SK-N-SH treated with all-trans-retinoic acid at 6 μM for 48 hours (cell line): ENCODE data around the gene ALDH4A1.
A peak's percentile ranks its signal among the peaks of the same experiment; 100 is the strongest.

ENCODE experiments used
- ATAC-seq: fragments of 200-7000 bp; cut with Tn5 transposase; 3 replicates; pipeline ENCODE4 v1.9.1; 2020; ENCODE audit warnings: mild to moderate bottlenecking, moderate library complexity
- ARNTL ChIP-seq: fragments of 450-650 bp; formaldehyde crosslinking; IDR thresholded peaks from 2 replicates; pipeline ENCODE4 v1.5.0; 2020; ENCODE audit warnings: low read depth, mild to moderate bottlenecking, moderate library complexity, borderline replicate concordance
- BACH2 ChIP-seq: fragments of 250-450 bp; sonication (Bioruptor Pico); IDR thresholded peaks from 2 replicates; pipeline ENCODE4 v1.9.0; 2021; ENCODE audit warnings: mild to moderate bottlenecking, borderline replicate concordance
- CSDC2 ChIP-seq: fragments of 250-450 bp; sonication (Bioruptor Pico); IDR thresholded peaks from 2 replicates; pipeline ENCODE4 v1.5.0; 2020; ENCODE audit warnings: mild to moderate bottlenecking, moderate library complexity
- ESRRG ChIP-seq: fragments of 250-450 bp; sonication (Bioruptor Pico); IDR thresholded peaks from 2 replicates; pipeline ENCODE4 v1.6.1; 2021; ENCODE audit warnings: mild to moderate bottlenecking
- GLIS3 ChIP-seq: fragments of 250-450 bp; sonication (Bioruptor Pico); IDR thresholded peaks from 2 replicates; pipeline ENCODE4 v1.5.0; 2020; ENCODE audit warnings: mild to moderate bottlenecking, moderate library complexity
- ISL1 ChIP-seq: fragments of 250-450 bp; sonication (Bioruptor Pico); IDR thresholded peaks from 2 replicates; pipeline ENCODE4 v2.1.2; 2022; ENCODE audit warnings: mild to moderate bottlenecking, moderate library complexity
- OSR1 ChIP-seq: fragments of 250-450 bp; sonication (Bioruptor Pico); IDR thresholded peaks from 2 replicates; pipeline ENCODE4 v1.8.0; 2022; ENCODE audit warnings: moderate library complexity, mild to moderate bottlenecking, inconsistent platforms
- SNAI2 ChIP-seq: fragments of 250-450 bp; sonication (Bioruptor Pico); IDR thresholded peaks from 2 replicates; pipeline ENCODE4 v1.5.0; 2020; ENCODE audit warnings: mild to moderate bottlenecking, moderate library complexity
- TCF4 ChIP-seq: fragments of 250-450 bp; sonication (Bioruptor Pico); IDR thresholded peaks from 2 replicates; pipeline ENCODE4 v1.8.0; 2021; ENCODE audit warnings: mild to moderate bottlenecking, moderate library complexity, borderline replicate concordance
- TOX ChIP-seq: fragments of 250-450 bp; sonication (Bioruptor Pico); IDR thresholded peaks from 2 replicates; pipeline ENCODE4 v1.8.0; 2021; ENCODE audit warnings: mild to moderate bottlenecking, moderate library complexity, borderline replicate concordance
- ZC3H10 ChIP-seq: fragments of 250-450 bp; sonication (Bioruptor Pico); IDR thresholded peaks from 2 replicates; pipeline ENCODE4 v1.5.1; 2021; ENCODE audit warnings: mild to moderate bottlenecking, moderate library complexity
- ZFP3 ChIP-seq: fragments of 250-450 bp; sonication (Bioruptor Pico); IDR thresholded peaks from 2 replicates; pipeline ENCODE4 v1.5.0; 2020; ENCODE audit warnings: mild to moderate bottlenecking, moderate library complexity
- ZNF70 ChIP-seq: fragments of 450-650 bp; formaldehyde crosslinking; IDR thresholded peaks from 2 replicates; pipeline ENCODE4 v1.5.0; 2020; ENCODE audit warnings: mild to moderate bottlenecking, moderate library complexity
- ZNF8 ChIP-seq: fragments of 450-650 bp; formaldehyde crosslinking; IDR thresholded peaks from 2 replicates; pipeline ENCODE4 v1.5.0; 2020; ENCODE audit warnings: mild to moderate bottlenecking, moderate library complexity
- TF ChIP-seq, protein P1 (sequence below): fragments of 250-450 bp; sonication (Bioruptor Pico); IDR thresholded peaks from 2 replicates; pipeline ENCODE4 v1.5.1; 2021; ENCODE audit warnings: mild to moderate bottlenecking, moderate library complexity
- TF ChIP-seq, protein P2 (sequence below): fragments of 250-450 bp; sonication (Bioruptor Pico); IDR thresholded peaks from 2 replicates; pipeline ENCODE4 v1.8.0; 2021; ENCODE audit warnings: low read depth, mild to moderate bottlenecking, moderate library complexity, borderline replicate concordance
- TF ChIP-seq, protein P3 (sequence below): fragments of 250-450 bp; sonication (Bioruptor Pico); IDR thresholded peaks from 2 replicates; pipeline ENCODE4 v1.8.0; 2020; ENCODE audit warnings: mild to moderate bottlenecking, moderate library complexity, borderline replicate concordance

ALDH4A1 gene

DNA sequence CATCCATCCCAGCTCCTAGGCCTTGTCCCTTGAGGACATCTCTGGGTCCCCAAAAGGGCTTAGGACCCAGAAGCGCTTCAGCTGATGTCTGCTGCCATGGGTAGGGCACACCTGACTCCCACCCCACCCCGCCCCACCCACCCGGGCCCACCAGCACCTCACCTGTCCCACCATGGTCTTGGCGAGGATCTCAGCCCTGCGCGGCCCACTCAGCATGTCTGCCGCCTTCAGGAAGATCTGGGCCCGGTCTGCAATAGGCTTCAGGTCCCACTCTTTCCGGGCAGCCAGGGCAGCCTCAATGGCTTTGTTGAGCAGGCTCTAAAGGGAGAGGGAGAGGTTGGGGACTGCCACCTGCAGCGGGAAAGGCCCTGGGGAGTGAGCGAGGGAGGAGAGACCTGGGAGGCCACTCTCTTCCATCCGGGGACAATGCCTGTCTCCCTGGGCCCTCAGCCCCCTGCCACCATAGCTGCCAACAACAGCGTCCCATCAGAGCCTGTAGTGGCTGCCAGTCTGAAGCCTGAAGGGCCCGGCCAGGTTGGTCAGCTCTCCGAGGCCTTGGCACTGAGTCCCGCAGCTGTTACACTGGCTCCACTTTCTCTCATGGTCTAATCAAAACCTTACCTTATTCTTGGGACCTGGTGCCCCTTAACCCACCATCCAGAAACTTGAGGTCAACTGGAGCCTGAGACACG lies 16.9 kb downstream of the ALDH4A1 start:
- no peak for TF ChIP-seq ISL1
- TF ChIP-seq ESRRG (CRISPR knock-in tag) = no peak
- TF ChIP-seq BACH2 (CRISPR knock-in tag) = no peak
- TF ChIP-seq ZFP3 = no peak
- TF ChIP-seq, protein P1, sequence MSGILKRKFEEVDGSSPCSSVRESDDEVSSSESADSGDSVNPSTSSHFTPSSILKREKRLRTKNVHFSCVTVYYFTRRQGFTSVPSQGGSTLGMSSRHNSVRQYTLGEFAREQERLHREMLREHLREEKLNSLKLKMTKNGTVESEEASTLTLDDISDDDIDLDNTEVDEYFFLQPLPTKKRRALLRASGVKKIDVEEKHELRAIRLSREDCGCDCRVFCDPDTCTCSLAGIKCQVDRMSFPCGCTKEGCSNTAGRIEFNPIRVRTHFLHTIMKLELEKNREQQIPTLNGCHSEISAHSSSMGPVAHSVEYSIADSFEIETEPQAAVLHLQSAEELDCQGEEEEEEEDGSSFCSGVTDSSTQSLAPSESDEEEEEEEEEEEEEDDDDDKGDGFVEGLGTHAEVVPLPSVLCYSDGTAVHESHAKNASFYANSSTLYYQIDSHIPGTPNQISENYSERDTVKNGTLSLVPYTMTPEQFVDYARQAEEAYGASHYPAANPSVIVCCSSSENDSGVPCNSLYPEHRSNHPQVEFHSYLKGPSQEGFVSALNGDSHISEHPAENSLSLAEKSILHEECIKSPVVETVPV (CRISPR knock-in tag) = no peak
- no peak for TF ChIP-seq ZNF8 (CRISPR knock-in tag)
- no peak for TF ChIP-seq CSDC2 (CRISPR knock-in tag)
- TF ChIP-seq SNAI2 (CRISPR knock-in tag) = no peak
- TF ChIP-seq GLIS3 (CRISPR knock-in tag) = no peak
- TF ChIP-seq ZNF70 = no peak
- TF ChIP-seq, all 23 proteins: peak for 0
- no peak for ATAC-seq

DNA sequence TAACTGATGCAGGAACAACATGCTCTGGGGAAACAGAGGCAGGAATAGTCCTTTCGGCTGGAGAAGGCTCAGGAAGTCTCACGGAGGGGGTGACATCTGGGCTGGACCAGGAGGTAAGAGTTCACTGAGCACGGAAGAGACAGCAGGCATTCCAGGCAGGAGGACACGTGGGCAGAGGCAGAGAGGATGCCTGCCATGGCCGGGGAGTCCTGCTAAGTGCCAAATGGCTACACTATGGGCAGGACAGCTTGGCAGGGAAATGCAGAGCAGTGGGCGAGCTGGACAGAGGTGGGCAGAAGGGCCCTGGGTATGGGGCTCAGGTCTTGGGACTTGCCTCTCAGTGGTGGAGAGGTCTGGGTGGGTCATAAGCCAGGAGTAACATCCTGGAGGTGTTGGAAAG lies 17.6 kb downstream of the ALDH4A1 start:
- TF ChIP-seq ZNF8 (CRISPR knock-in tag) = no peak
- TF ChIP-seq, protein P2, sequence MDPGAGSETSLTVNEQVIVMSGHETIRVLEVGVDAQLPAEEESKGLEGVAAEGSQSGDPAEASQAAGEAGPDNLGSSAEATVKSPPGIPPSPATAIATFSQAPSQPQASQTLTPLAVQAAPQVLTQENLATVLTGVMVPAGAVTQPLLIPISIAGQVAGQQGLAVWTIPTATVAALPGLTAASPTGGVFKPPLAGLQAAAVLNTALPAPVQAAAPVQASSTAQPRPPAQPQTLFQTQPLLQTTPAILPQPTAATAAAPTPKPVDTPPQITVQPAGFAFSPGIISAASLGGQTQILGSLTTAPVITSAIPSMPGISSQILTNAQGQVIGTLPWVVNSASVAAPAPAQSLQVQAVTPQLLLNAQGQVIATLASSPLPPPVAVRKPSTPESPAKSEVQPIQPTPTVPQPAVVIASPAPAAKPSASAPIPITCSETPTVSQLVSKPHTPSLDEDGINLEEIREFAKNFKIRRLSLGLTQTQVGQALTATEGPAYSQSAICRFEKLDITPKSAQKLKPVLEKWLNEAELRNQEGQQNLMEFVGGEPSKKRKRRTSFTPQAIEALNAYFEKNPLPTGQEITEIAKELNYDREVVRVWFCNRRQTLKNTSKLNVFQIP (CRISPR knock-in tag) = no peak
- TF ChIP-seq, protein P3, sequence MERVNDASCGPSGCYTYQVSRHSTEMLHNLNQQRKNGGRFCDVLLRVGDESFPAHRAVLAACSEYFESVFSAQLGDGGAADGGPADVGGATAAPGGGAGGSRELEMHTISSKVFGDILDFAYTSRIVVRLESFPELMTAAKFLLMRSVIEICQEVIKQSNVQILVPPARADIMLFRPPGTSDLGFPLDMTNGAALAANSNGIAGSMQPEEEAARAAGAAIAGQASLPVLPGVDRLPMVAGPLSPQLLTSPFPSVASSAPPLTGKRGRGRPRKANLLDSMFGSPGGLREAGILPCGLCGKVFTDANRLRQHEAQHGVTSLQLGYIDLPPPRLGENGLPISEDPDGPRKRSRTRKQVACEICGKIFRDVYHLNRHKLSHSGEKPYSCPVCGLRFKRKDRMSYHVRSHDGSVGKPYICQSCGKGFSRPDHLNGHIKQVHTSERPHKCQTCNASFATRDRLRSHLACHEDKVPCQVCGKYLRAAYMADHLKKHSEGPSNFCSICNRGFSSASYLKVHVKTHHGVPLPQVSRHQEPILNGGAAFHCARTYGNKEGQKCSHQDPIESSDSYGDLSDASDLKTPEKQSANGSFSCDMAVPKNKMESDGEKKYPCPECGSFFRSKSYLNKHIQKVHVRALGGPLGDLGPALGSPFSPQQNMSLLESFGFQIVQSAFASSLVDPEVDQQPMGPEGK (CRISPR knock-in tag) = no peak
- TF ChIP-seq TOX (CRISPR knock-in tag) = no peak
- no peak for TF ChIP-seq ZC3H10
- TF ChIP-seq TCF4 (CRISPR knock-in tag) = no peak
- ATAC-seq = no peak

DNA sequence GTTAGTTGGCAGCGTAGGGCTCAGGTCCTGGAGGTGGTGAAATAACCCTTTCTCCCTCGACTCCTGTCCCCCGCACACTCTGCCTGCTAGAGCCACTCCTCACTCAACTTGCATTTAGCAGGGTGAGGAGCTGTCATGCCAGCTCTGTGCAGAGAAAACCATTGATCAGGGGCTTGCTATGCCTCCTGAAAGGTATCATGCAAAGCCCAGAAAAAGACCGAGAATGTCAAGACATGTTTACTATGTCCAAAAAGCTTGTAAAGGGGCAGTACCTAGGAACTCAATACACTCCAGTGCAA lies 18.0 kb downstream of the ALDH4A1 start:
- peak; percentile 36 for ATAC-seq

More for the DNA sequence above, 18.0 kb downstream of the ALDH4A1 start:
- TF ChIP-seq OSR1 (CRISPR knock-in tag) (no peak), ZFP3 (no peak), ISL1 (no peak), ZNF8 (CRISPR knock-in tag) (no peak), GLIS3 (CRISPR knock-in tag) (no peak), BACH2 (CRISPR knock-in tag) (no peak), CSDC2 (CRISPR knock-in tag) (no peak), SNAI2 (CRISPR knock-in tag) (no peak), ZC3H10 (no peak), ZNF70 (no peak), TOX (CRISPR knock-in tag) (no peak), ARNTL (no peak), TCF4 (CRISPR knock-in tag) (no peak), ESRRG (CRISPR knock-in tag) (no peak)
- TF ChIP-seq, protein P3 (CRISPR knock-in tag) = no peak
- TF ChIP-seq, protein P2 (CRISPR knock-in tag) = no peak
- TF ChIP-seq, protein P1 (CRISPR knock-in tag) = no peak
